ENCODE data around the gene ATF6. TPM values are rescaled to one million over a fixed set of nuclear protein-coding genes. Genes with fewer than 3 reads are reported as not detected.
A peak's percentile ranks its signal among the peaks of the same experiment; 100 is the strongest.

Gene ATF6
- total and polyA plus RNA-seq, 2 experiments from 2014 or later: 14.6 to 18.1 TPM

DNA sequence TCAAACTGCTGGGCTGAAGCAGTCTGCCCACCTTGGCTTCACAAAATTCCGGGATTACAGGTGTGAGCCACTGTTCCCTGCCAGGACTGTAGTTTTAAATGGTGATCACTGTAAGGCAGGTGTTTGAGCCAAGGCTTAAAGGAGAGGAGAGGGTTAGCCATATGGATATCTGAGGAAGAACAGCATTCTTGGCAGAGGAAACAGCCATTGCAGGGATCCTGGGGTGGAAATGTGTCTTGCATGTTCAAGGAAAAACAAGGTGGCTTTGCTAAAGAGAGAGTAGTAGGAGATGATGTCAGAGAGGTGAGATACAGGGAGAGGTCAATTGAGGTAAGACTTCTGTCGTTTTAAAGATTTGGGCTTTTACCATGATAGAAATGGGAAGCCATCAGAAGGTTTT lies 73.5 kb downstream of the ATF6 start:
- no peak for DNase-seq (ENCODE audit: low read depth in 1 of 2, low spot score in 1 of 2)
- H3K27ac ChIP-seq: no peak overlapping the region
- H3K9me3 ChIP-seq (ENCODE audit: low read depth): no peaks in the 10 kb centered on the region
- TF ChIP-seq, protein P1, sequence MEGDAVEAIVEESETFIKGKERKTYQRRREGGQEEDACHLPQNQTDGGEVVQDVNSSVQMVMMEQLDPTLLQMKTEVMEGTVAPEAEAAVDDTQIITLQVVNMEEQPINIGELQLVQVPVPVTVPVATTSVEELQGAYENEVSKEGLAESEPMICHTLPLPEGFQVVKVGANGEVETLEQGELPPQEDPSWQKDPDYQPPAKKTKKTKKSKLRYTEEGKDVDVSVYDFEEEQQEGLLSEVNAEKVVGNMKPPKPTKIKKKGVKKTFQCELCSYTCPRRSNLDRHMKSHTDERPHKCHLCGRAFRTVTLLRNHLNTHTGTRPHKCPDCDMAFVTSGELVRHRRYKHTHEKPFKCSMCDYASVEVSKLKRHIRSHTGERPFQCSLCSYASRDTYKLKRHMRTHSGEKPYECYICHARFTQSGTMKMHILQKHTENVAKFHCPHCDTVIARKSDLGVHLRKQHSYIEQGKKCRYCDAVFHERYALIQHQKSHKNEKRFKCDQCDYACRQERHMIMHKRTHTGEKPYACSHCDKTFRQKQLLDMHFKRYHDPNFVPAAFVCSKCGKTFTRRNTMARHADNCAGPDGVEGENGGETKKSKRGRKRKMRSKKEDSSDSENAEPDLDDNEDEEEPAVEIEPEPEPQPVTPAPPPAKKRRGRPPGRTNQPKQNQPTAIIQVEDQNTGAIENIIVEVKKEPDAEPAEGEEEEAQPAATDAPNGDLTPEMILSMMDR (IDR thresholded peaks at IDR 0.05; ENCODE audit: low read depth, low read length): no peak
- peaks cover 12% of the 10 kb centered on the region for H3K36me3 ChIP-seq
- H3K27me3 ChIP-seq: no peaks in the 10 kb centered on the region
- H3K4me1 ChIP-seq (ENCODE audit: low read depth): no peaks in the 10 kb centered on the region
- H3K4me3 ChIP-seq: no peak overlapping the region

DNA sequence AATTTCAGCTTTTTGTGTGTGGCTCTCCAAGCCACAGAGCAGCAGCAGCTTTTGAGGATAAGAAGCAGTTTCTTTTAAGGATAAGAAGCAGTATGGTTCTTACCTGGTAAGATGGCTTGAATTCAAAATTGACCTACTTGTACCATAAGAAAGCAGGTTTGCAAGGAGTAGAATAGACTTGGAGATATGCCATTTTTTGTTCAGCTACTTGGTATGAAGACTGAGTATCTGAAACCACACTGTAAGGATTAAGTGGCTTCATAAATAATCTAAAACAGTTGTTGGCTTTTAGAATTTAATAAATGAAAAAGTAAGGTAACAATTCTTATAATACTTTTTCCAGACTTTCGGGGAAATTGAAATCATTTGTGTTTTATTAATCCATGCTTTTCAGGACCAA lies 74.2 kb downstream of the ATF6 start:
- no peak overlapping the region for H3K4me3 ChIP-seq
- no peak overlapping the region for H3K27ac ChIP-seq
- H3K9me3 ChIP-seq (ENCODE audit: low read depth): no peaks in the 10 kb centered on the region
- H3K4me1 ChIP-seq (ENCODE audit: low read depth): no peaks in the 10 kb centered on the region
- H3K27me3 ChIP-seq: no peaks in the 10 kb centered on the region
- peaks cover 12% of the 10 kb centered on the region for H3K36me3 ChIP-seq
- DNase-seq (ENCODE audit: low read depth in 1 of 2, low spot score in 1 of 2): no peak
- TF ChIP-seq, protein P1 (IDR thresholded peaks at IDR 0.05; ENCODE audit: low read depth, low read length): no peak

DNA sequence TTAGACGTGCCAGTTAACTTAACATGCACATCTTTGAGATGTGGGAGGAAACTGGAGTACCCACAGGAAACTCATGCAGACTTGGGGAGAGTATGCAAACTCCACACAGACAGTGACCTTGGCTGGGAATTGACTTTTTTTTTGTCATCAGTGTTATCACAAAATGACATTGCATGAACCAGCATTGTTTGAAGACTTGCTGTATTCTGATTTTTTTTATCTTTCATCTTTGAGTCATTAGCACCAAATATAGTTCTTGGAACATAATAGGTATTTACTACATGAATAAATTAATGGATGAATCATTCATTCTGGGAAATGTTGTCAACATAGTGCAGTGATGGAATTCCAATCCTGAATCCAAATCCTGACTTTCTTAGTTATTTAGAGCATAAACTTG lies 77.0 kb downstream of the ATF6 start:
- Histone ChIP-seq H3K4me3 (no peak overlapping the region), H3K27me3 (no peaks in the 10 kb centered on the region), H3K4me1 (ENCODE audit: low read depth) (no peaks in the 10 kb centered on the region), H3K27ac (no peak overlapping the region), H3K9me3 (ENCODE audit: low read depth) (no peaks in the 10 kb centered on the region), H3K36me3 (peaks cover 16% of the 10 kb centered on the region)
- TF ChIP-seq, protein P1 (IDR thresholded peaks at IDR 0.05; ENCODE audit: low read depth, low read length): no peak
- DNase-seq (ENCODE audit: low read depth in 1 of 2, low spot score in 1 of 2): peak in 1 of 2 donors; percentile 40

DNA sequence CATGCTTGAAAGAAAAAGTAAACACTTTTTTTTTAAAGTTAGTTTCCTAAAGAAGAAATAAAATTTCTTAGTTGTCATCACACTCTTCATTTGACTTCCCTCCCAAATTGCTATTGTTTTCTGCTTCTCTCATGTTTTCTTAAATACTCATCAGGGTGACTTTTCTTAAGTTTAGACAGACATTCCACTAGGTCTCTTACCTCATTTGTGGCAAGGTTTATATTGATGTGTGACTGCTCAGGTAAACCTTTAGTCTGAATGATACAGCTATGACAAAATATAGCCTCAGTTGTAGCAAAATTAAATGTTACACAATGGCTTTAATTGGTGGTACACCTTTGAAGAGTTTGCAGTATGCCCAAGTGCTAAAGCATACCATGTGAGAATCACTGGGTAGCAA lies 78.6 kb downstream of the ATF6 start:
- no peak for DNase-seq (ENCODE audit: low read depth in 1 of 2, low spot score in 1 of 2)
- Histone ChIP-seq H3K27ac (no peak overlapping the region), H3K4me1 (ENCODE audit: low read depth) (peaks cover 13% of the 10 kb centered on the region), H3K27me3 (no peaks in the 10 kb centered on the region), H3K4me3 (no peak overlapping the region), H3K9me3 (ENCODE audit: low read depth) (no peaks in the 10 kb centered on the region), H3K36me3 (peaks cover 14% of the 10 kb centered on the region)
- TF ChIP-seq, protein P1 (IDR thresholded peaks at IDR 0.05; ENCODE audit: low read depth, low read length): no peak

DNA sequence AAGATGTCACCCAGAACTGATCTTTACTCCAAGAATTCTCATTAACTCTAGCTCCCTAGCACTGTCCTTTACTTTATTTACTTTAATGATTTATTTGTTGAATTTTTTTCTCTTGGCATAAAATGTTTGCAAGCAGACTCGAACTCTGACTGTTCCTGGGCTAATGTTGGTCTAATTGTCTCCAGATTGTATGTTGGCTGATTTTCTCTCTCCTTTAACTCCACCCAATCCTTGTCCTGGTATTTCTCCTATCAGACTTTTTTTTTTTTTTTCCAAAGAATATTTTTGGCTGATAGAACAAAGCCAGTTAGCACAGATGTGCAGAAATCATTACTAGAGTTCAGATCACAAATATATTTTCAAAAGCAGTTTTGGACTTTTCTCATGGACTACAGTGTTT lies 82.6 kb downstream of the ATF6 start:
- TF ChIP-seq, protein P1 (IDR thresholded peaks at IDR 0.05; ENCODE audit: low read depth, low read length): no peak
- peak overlapping the region; percentile 8 for H3K27ac ChIP-seq
- no peaks in the 10 kb centered on the region for H3K27me3 ChIP-seq
- H3K36me3 ChIP-seq: peaks cover 15% of the 10 kb centered on the region
- H3K4me3 ChIP-seq: no peak overlapping the region
- DNase-seq (ENCODE audit: low read depth in 1 of 2, low spot score in 1 of 2): peak; percentile 4 to 25
- no peaks in the 10 kb centered on the region for H3K9me3 ChIP-seq (ENCODE audit: low read depth)
- H3K4me1 ChIP-seq (ENCODE audit: low read depth): peaks cover 13% of the 10 kb centered on the region

DNA sequence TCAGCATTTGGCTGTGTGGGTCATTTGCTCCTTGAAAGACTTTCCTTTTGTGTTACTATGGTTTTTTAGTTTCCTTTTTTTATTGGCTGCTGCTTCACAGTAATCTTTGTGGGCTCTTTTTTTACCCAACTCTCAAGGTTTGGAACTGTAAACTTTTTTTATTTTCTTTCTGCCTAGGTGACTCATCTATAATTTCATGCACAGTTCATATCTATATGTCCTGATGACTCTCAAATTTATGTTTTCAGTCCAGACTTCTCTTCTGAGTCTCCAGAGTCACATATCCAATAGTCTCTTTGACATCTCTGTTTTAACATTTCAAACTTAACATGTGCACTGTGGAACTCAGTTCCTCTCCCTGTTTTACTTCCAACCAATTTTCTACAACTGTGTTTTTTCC lies 83.4 kb downstream of the ATF6 start:
- no peak overlapping the region for H3K4me3 ChIP-seq
- H3K27me3 ChIP-seq: no peaks in the 10 kb centered on the region
- no peaks in the 10 kb centered on the region for H3K9me3 ChIP-seq (ENCODE audit: low read depth)
- H3K4me1 ChIP-seq (ENCODE audit: low read depth): peaks cover 13% of the 10 kb centered on the region
- no peak overlapping the region for H3K27ac ChIP-seq
- TF ChIP-seq, protein P1 (IDR thresholded peaks at IDR 0.05; ENCODE audit: low read depth, low read length): no peak
- DNase-seq (ENCODE audit: low read depth in 1 of 2, low spot score in 1 of 2): peak in 1 of 2 donors; percentile 8
- H3K36me3 ChIP-seq: peaks cover 22% of the 10 kb centered on the region
